OCI-LY7 (cell line): Measurements from ENCODE around the gene ZNF746. TPM values are rescaled to one million over a fixed set of nuclear protein-coding genes. Genes with fewer than 3 reads are reported as not detected.

Experiments
- BruUV-seq: library from RNA; stranded (reverse); fragments of 400-500 nt; replicated peaks from 2 replicates; lab custom pipeline; 2021; lab: Mats Ljungman, UMichigan
- CTCF ChIA-PET: fragments of 300-600 bp; sonication (Branson Sonifier 250); formaldehyde crosslinking; loops from one replicate; lab custom pipeline; 2022; ENCODE audit warnings: antibody characterized with exemption; ENCODE audit not compliant: unreplicated experiment; lab: Charles Lee
- POLR2A ChIA-PET: fragments of 300-600 bp; sonication (Branson Sonifier 250); formaldehyde crosslinking; loops from one replicate; lab custom pipeline; 2022; ENCODE audit warnings: antibody characterized with exemption; lab: Charles Lee
- DNase-seq: peaks from one replicate; pipeline ENCODE4 v3.0.0-alpha.2; 2015; ENCODE audit warnings: low spot score
- H2AFZ ChIP-seq: fragments of 200-600 bp; sonication (generic), shearing (Covaris generic); 2 replicates; pipeline ENCODE4 v1.6.1; 2014; ENCODE audit warnings: mild to moderate bottlenecking, antibody characterized with exemption, low read length, moderate library complexity
- H3K27ac ChIP-seq: fragments of 200-600 bp; sonication (generic); 2 replicates; pipeline ENCODE4 v1.5.1; 2014; ENCODE audit warnings: mixed run types, low read depth, mild to moderate bottlenecking, moderate library complexity, low read length, inconsistent platforms; ENCODE audit not compliant: poor library complexity, severe bottlenecking
- H3K36me3 ChIP-seq: fragments of 200-600 bp; sonication (generic); 2 replicates; pipeline ENCODE4 v1.6.1; 2014; ENCODE audit warnings: mild to moderate bottlenecking, antibody characterized with exemption, low read length, moderate library complexity, mixed read lengths; ENCODE audit not compliant: insufficient read depth
- H3K4me1 ChIP-seq: fragments of 200-600 bp; sonication (generic); 2 replicates; pipeline ENCODE4 v1.5.1; 2014; ENCODE audit warnings: mild to moderate bottlenecking, low read length; ENCODE audit not compliant: insufficient read depth, poor library complexity, severe bottlenecking
- H3K4me2 ChIP-seq: fragments of 200-600 bp; sonication (generic); 2 replicates; pipeline ENCODE4 v1.6.1; 2014; ENCODE audit warnings: mild to moderate bottlenecking, low read length
- H3K4me3 ChIP-seq: fragments of 200-600 bp; sonication (generic); 2 replicates; pipeline ENCODE4 v1.5.1; 2014; ENCODE audit warnings: mild to moderate bottlenecking, low read depth, low read length; ENCODE audit not compliant: poor library complexity, severe bottlenecking
- H3K79me2 ChIP-seq: fragments of 200-600 bp; sonication (generic); 2 replicates; pipeline ENCODE4 v1.6.1; 2016; ENCODE audit warnings: low read depth, mild to moderate bottlenecking, low read length, moderate library complexity, mixed read lengths; ENCODE audit not compliant: insufficient read depth
- H3K9me2 ChIP-seq: fragments of 200-600 bp; sonication (generic); 2 replicates; pipeline ENCODE4 v1.6.1; 2016; ENCODE audit warnings: mild to moderate bottlenecking, low read length, mixed read lengths; ENCODE audit not compliant: insufficient read depth
- H3K9me3 ChIP-seq: fragments of 200-600 bp; sonication (generic); 2 replicates; pipeline ENCODE4 v1.6.1; 2014; ENCODE audit warnings: mild to moderate bottlenecking, mixed run types, low read length, mixed read lengths
- H4K20me1 ChIP-seq: fragments of 200-600 bp; sonication (generic); 2 replicates; pipeline ENCODE4 v1.6.1; 2014; ENCODE audit warnings: mild to moderate bottlenecking, antibody characterized with exemption, low read length, moderate library complexity, mixed read lengths; ENCODE audit not compliant: insufficient read depth
- CTCF ChIP-seq: fragments of 200-600 bp; sonication (generic); conservative IDR thresholded peaks from 2 replicates; pipeline ENCODE4 v1.5.1; 2014; ENCODE audit warnings: mild to moderate bottlenecking, antibody characterized with exemption, low read length, moderate library complexity, mixed read lengths
- EZH2phosphoT487 ChIP-seq: fragments of 200-600 bp; sonication (generic); IDR thresholded peaks from 2 replicates; pipeline ENCODE4 v1.6.1; 2018; ENCODE audit warnings: low read depth, borderline replicate concordance, mild to moderate bottlenecking, mixed run types, antibody characterized with exemption, low read length, moderate library complexity, mixed read lengths
- intact Hi-C: fragments of 100-400 bp; cut with micrococcal nuclease; formaldehyde crosslinking; loops from one replicate; pipeline ENCODE4 v1.10.0; 2022; ENCODE audit not compliant: unreplicated experiment
- total RNA-seq, 2 experiments: library from RNA; depleted of rRNA in 1 of 2; stranded (reverse); fragments of >200 nt in 1 of 2; shearing (Covaris generic) in 1 of 2; gene quantifications; 2 replicates each; pipeline ENCODE4 v1.2.3, GENCODE V29; 2014 to 2022

The ZNF746 gene
- total RNA-seq, 2 experiments from 2014 or later = 14.8 to 18.9 TPM

GRCh38 chr7:149440222-149440621 lies 57.4 kb downstream of the ZNF746 start:
- POLR2A ChIA-PET = interaction anchor here (0.7 kb wide), 1 partner anchor 10 kb away, joined by 3 read pairs; no protein-coding TSS in a partner anchor

GRCh38 chr7:149436358-149436757 lies 61.3 kb downstream of the ZNF746 start:
- Histone ChIP-seq H3K4me2 (no peak overlapping the region), H2AFZ (no peak overlapping the region), H3K4me3 (no peak overlapping the region), H3K4me1 (no peaks in the 10 kb centered on the region), H3K36me3 (peaks cover 38% of the 10 kb centered on the region), H4K20me1 (no peaks in the 10 kb centered on the region), H3K9me3 (no peaks in the 10 kb centered on the region), H3K79me2 (no peaks in the 10 kb centered on the region), H3K27ac (no peak overlapping the region), H3K9me2 (no peaks in the 10 kb centered on the region)
- TF ChIP-seq CTCF (no peak), EZH2phosphoT487 (no peak)
- ChIA-PET POLR2A (interaction anchor here (0.6 to 1.3 kb wide), 2 partner anchors 9 to 29 kb away, joined by 3 read pairs; no protein-coding TSS in a partner anchor), CTCF (no interaction called here)
- no TSS peak for BruUV-seq
- no peak for DNase-seq
- intact Hi-C loops = no loop called here

More at GRCh38 chr7:149440222-149440621, 57.4 kb downstream of the ZNF746 start:
- DNase-seq = no peak
- TF ChIP-seq EZH2phosphoT487 (no peak), CTCF (no peak)
- H2AFZ ChIP-seq = no peak overlapping the region
- H3K36me3 ChIP-seq = peaks cover 22% of the 10 kb centered on the region; the same call in 1 of the 2 replicates
- H3K4me1 ChIP-seq = no peaks in the 10 kb centered on the region
- no peak overlapping the region for H3K4me2 ChIP-seq
- H4K20me1 ChIP-seq = no peaks in the 10 kb centered on the region
- no peak overlapping the region for H3K4me3 ChIP-seq
- no peaks in the 10 kb centered on the region for H3K79me2 ChIP-seq
- BruUV-seq = no TSS peak
- H3K27ac ChIP-seq = no peak overlapping the region
- CTCF ChIA-PET = no interaction called here
- H3K9me2 ChIP-seq = no peaks in the 10 kb centered on the region
- H3K9me3 ChIP-seq = no peaks in the 10 kb centered on the region
- intact Hi-C loops = no loop called here

- H3K9me2 ChIP-seq = no peaks in the 10 kb centered on the region
- no peaks in the 10 kb centered on the region for H4K20me1 ChIP-seq
- H3K79me2 ChIP-seq = no peaks in the 10 kb centered on the region
- H3K27ac ChIP-seq = no peak overlapping the region
- no peak for TF ChIP-seq EZH2phosphoT487
- no peak for TF ChIP-seq CTCF
- intact Hi-C loops = no loop called here
- ChIA-PET CTCF (no interaction called here), POLR2A (no interaction called here)
- no peaks in the 10 kb centered on the region for H3K9me3 ChIP-seq
- no peak overlapping the region for H3K4me3 ChIP-seq
- no peak for DNase-seq
- BruUV-seq = no TSS peak
- H3K4me2 ChIP-seq = no peak overlapping the region
- no peak overlapping the region for H2AFZ ChIP-seq
- H3K4me1 ChIP-seq = no peaks in the 10 kb centered on the region
- peaks cover 34% of the 10 kb centered on the region for H3K36me3 ChIP-seq
Observed at GRCh38 chr7:149433124-149433523, 64.5 kb downstream of the ZNF746 start.
